ENCODE measurements around the gene POLR2J3.
"Not testable (repeated sequence)": the region's sequence is repeated elsewhere in the genome, so short reads cannot be mapped to it uniquely, and the experiment has no call there.

GRCh38 chr7:102606848-102607247 lies 34.5 kb upstream of the POLR2J3 start:
- not testable (repeated sequence) for TF ChIP-seq ETV6 (CRISPR knock-in tag; IDR thresholded peaks at IDR 0.05); FOXP1 (CRISPR knock-in tag; IDR thresholded peaks at IDR 0.05; ENCODE audit: borderline replicate concordance); ESRRA (CRISPR knock-in tag; IDR thresholded peaks at IDR 0.05; ENCODE audit: borderline replicate concordance); ZNF281 (CRISPR knock-in tag; IDR thresholded peaks at IDR 0.05); NR2C2 (CRISPR knock-in tag; IDR thresholded peaks at IDR 0.05); CTCF (IDR thresholded peaks at IDR 0.05); USF2 (CRISPR knock-in tag; IDR thresholded peaks at IDR 0.05); CREB1 (CRISPR knock-in tag; IDR thresholded peaks at IDR 0.05); ATF1 (CRISPR knock-in tag; IDR thresholded peaks at IDR 0.05); ZNF512 (CRISPR knock-in tag; IDR thresholded peaks at IDR 0.05; ENCODE audit: borderline replicate concordance); ATF2 (CRISPR knock-in tag; IDR thresholded peaks at IDR 0.05; ENCODE audit: borderline replicate concordance, low read depth)

Measured in WTC11 (cell line).